H1 (cell line): ENCODE results near the gene TMED4. TPM values are rescaled to one million over a fixed set of nuclear protein-coding genes. Genes with fewer than 3 reads are reported as not detected.

ENCODE experiments used
- BCL11A ChIP-seq, 2 experiments: IDR thresholded peaks; one replicate each; pipeline ENCODE4 v1.6.1; 2011; ENCODE audit warnings: low read depth in 2 of 2, low read length in 2 of 2, mild to moderate bottlenecking in 2 of 2
- CREB1 ChIP-seq: IDR thresholded peaks from 2 replicates; pipeline ENCODE4 v1.6.1; 2012; ENCODE audit warnings: inconsistent platforms
- HDAC2 ChIP-seq, 2 experiments: fragments of 300-600 bp in 1 of 2; sonication (generic) in 1 of 2; IDR thresholded peaks; 2 replicates each; pipeline ENCODE4 v1.6.1; 2011 to 2012; ENCODE audit warnings: low read depth in 2 of 2, low read length in 2 of 2, mild to moderate bottlenecking in 2 of 2, moderate library complexity in 2 of 2, borderline replicate concordance in 1 of 2, inconsistent platforms in 1 of 2
- TAF7 ChIP-seq: optimal IDR thresholded peaks from 2 replicates; pipeline ENCODE3; 2011; ENCODE audit warnings: low read depth, mild to moderate bottlenecking, inconsistent platforms, low read length, moderate library complexity, borderline replicate concordance
- TBP ChIP-seq: IDR thresholded peaks from 2 replicates; pipeline ENCODE4 v1.6.1; 2011; ENCODE audit warnings: low read depth, low read length, improper control_type of control experiment
- polyA plus RNA-seq, 7 experiments: library from polyadenylated mRNA; depleted of rRNA in 3 of 7; stranded (reverse) in 5 of 7; unstranded in 2 of 7; fragments of >200 nt in 5 of 7; fragments of 200-250 nt in 2 of 7; gene quantifications; 1 replicate in 5 of 7; 2 replicates in 1 of 7; 4 replicates in 1 of 7; pipeline versions ENCODE4 v1.2.1 to v1.2.3, GENCODE V29; 2011 to 2013; ENCODE audit warnings: missing spikeins in 2 of 7, mixed read lengths in 2 of 7
- total RNA-seq: library from RNA; stranded (reverse); fragmentation: NEBNext Ultra II Directional; extraction: Animal tissue kit (Norgen Biotek cat#: 25700); gene quantifications from 2 replicates; pipeline ENCODE4 v1.2.1, GENCODE V29; 2021

Gene TMED4
- total and polyA plus RNA-seq, 2 of the 8 experiments (the other 6 are each of a cell fraction or from before 2014, with no cell fraction given): 44.9 to 76.7 TPM

GRCh38 chr7:44541028-44541869 is 40.8 kb downstream of the TMED4 start, which contains the start of gene NPC1L1 (continued):
- TF ChIP-seq TBP (no peak), CREB1 (no peak), BCL11A (IDR thresholded peaks at IDR 0.05; ENCODE audit: low read depth in 2 of 2, low read length in 2 of 2) (no peak), HDAC2 (IDR thresholded peaks at IDR 0.05; ENCODE audit: borderline replicate concordance in 1 of 2, low read depth in 2 of 2, low read length in 2 of 2) (no peak), TAF7 (no peak)
